ENCODE results near the gene ORAI3. TPM values are rescaled to one million over a fixed set of nuclear protein-coding genes. Genes with fewer than 3 reads are reported as not detected.

ORAI3 gene
- total and polyA plus RNA-seq, 2 of the 13 experiments (the other 11 are each of a cell fraction or from before 2014, with no cell fraction given) = 11.4 to 32.0 TPM

- TF ChIP-seq TEAD2 (CRISPR knock-in tag; IDR thresholded peaks at IDR 0.05) (no peak), ZNF687 (CRISPR knock-in tag; IDR thresholded peaks at IDR 0.05) (peak; percentile 72), ZNF251 (CRISPR knock-in tag; IDR thresholded peaks at IDR 0.05) (no peak), ZNF660 (CRISPR knock-in tag; IDR thresholded peaks at IDR 0.05; ENCODE audit: borderline replicate concordance, low read depth) (no peak), CREM (IDR thresholded peaks at IDR 0.05) (peak; percentile 87), CREM (CRISPR knock-in tag; IDR thresholded peaks at IDR 0.05) (no peak), ATRX (CRISPR knock-in tag; IDR thresholded peaks at IDR 0.05; ENCODE audit: borderline replicate concordance) (no peak), ZNF180 (CRISPR knock-in tag; IDR thresholded peaks at IDR 0.05; ENCODE audit: borderline replicate concordance, low read depth) (no peak), ZSCAN12 (CRISPR knock-in tag; IDR thresholded peaks at IDR 0.05) (0 out of 2 replicates have a peak, but pooled peaks have one; percentile 63), KLF9 (CRISPR knock-in tag; IDR thresholded peaks at IDR 0.05; ENCODE audit: low read depth) (peak; percentile 81; the same call in 1 of the 2 replicates), SP1 (IDR thresholded peaks at IDR 0.05) (no peak), SP1 (CRISPR knock-in tag; IDR thresholded peaks at IDR 0.05) (peak; percentile 99), SMAD9 (CRISPR knock-in tag; IDR thresholded peaks at IDR 0.05) (no peak), CEBPB (IDR thresholded peaks at IDR 0.05; ENCODE audit: borderline replicate concordance, low read depth, low read length) (no peak), ZBTB4 (CRISPR knock-in tag; IDR thresholded peaks at IDR 0.05; ENCODE audit: borderline replicate concordance) (no peak), DNMT1 (CRISPR knock-in tag; IDR thresholded peaks at IDR 0.05) (no peak), HNF4G (IDR thresholded peaks at IDR 0.05; ENCODE audit: borderline replicate concordance, low read depth, low read length) (no peak), HNF4G (CRISPR knock-in tag; IDR thresholded peaks at IDR 0.05; ENCODE audit: borderline replicate concordance, low read depth) (no peak; the same call in 1 of the 2 replicates), NONO (IDR thresholded peaks at IDR 0.05) (no peak), NONO (CRISPR knock-in tag; conservative IDR thresholded peaks at IDR 0.05) (no peak; the same call in none of the 2 replicates), ZNF383 (CRISPR knock-in tag; IDR thresholded peaks at IDR 0.05; ENCODE audit: borderline replicate concordance) (no peak), PCBP2 (optimal IDR thresholded peaks at IDR 0.05; ENCODE audit: low read depth, low read length, poor library complexity, severe bottlenecking) (no peak)
- TF ChIP-seq, protein P1, sequence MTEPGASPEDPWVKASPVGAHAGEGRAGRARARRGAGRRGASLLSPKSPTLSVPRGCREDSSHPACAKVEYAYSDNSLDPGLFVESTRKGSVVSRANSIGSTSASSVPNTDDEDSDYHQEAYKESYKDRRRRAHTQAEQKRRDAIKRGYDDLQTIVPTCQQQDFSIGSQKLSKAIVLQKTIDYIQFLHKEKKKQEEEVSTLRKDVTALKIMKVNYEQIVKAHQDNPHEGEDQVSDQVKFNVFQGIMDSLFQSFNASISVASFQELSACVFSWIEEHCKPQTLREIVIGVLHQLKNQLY (CRISPR knock-in tag; IDR thresholded peaks at IDR 0.05) = no peak
- TF ChIP-seq, protein P2, sequence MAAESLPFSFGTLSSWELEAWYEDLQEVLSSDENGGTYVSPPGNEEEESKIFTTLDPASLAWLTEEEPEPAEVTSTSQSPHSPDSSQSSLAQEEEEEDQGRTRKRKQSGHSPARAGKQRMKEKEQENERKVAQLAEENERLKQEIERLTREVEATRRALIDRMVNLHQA (CRISPR knock-in tag; IDR thresholded peaks at IDR 0.05) = no peak
These were observed 8.7 kb downstream of the ORAI3 start, which contains the start of gene SETD1A (continued) for GRCh38 chr16:30957456-30958174.
